Prostate gland (tissue), 2 donors: ENCODE results near the gene ENOX1. TPM values are rescaled to one million over a fixed set of nuclear protein-coding genes. Genes with fewer than 3 reads are reported as not detected.

Source experiments
- DNase-seq: peaks from one replicate; pipeline ENCODE4 v3.0.0-alpha.2; 2019; ENCODE audit warnings: low spot score
- H3K27ac ChIP-seq, 2 donors: fragments of 200-600 bp; sonication (generic); 2 replicates each; pipeline ENCODE4 v1.5.1; 2017 to 2019
- H3K27me3 ChIP-seq: fragments of 200-600 bp; sonication (generic); replicated peaks from 2 replicates; pipeline ENCODE4 v1.5.1; 2019; ENCODE audit not compliant: insufficient read depth
- H3K36me3 ChIP-seq, 2 donors: fragments of 200-600 bp; sonication (generic); 1 replicate in 1 of 2; 2 replicates in 1 of 2; pipeline versions ENCODE4 v1.5.1 to v1.8.1; 2017 to 2019
- H3K4me1 ChIP-seq: fragments of 200-600 bp; sonication (generic); replicated peaks from 2 replicates; pipeline ENCODE4 v1.5.1; 2019
- H3K4me3 ChIP-seq, 2 donors: fragments of 200-600 bp; sonication (generic); 2 replicates each; pipeline ENCODE4 v1.5.1; 2017 to 2019
- H3K9me3 ChIP-seq: fragments of 200-600 bp; sonication (generic); 2 replicates; pipeline ENCODE4 v1.5.1; 2017
- POLR2A ChIP-seq: fragments of 450-650 bp; IDR thresholded peaks from one replicate; pipeline ENCODE4 v1.6.1; 2016; ENCODE audit warnings: antibody characterized with exemption, mild to moderate bottlenecking
- POLR2AphosphoS5 ChIP-seq: sonication (generic); formaldehyde crosslinking; IDR thresholded peaks from one replicate; pipeline ENCODE4 v1.6.1; 2017; ENCODE audit warnings: antibody characterized with exemption
- WGBS: methylation state at CpG from one replicate; pipeline ENCODE4 v1.1.5; 2018; 5-methylcytosine and 5-hydroxymethylcytosine counted together
- intact Hi-C: fragments of 100-400 bp; cut with DNase I; formaldehyde crosslinking; loops from one replicate; pipeline ENCODE4 v1.14.2; 2022
- total RNA-seq, 2 donors: library from RNA; depleted of rRNA; stranded (reverse); fragments of >200 nt; gene quantifications; one replicate each; pipeline ENCODE4 v1.1.0, GENCODE V29; 2016
- TF ChIP-seq, protein P1 (sequence below), 4 experiments: fragments of 200-600 bp in 2 of 4; fragments of 450-650 bp in 2 of 4; sonication (generic) in 2 of 4; IDR thresholded peaks; 1 replicate in 3 of 4; 2 replicates in 1 of 4; pipeline ENCODE4 v1.5.1; 2016 to 2019; ENCODE audit warnings: antibody characterized with exemption in 4 of 4, mild to moderate bottlenecking in 2 of 4, moderate library complexity in 2 of 4

ENOX1 gene
- total RNA-seq, 2 donors from 2014 or later = 4.5 to 5.3 TPM

- no peak overlapping the region for H3K4me3 ChIP-seq
- peaks cover 2% of the 10 kb centered on the region for H3K4me1 ChIP-seq
- no peaks in the 10 kb centered on the region for H3K27me3 ChIP-seq
- no peak for TF ChIP-seq POLR2A
- TF ChIP-seq, protein P1, sequence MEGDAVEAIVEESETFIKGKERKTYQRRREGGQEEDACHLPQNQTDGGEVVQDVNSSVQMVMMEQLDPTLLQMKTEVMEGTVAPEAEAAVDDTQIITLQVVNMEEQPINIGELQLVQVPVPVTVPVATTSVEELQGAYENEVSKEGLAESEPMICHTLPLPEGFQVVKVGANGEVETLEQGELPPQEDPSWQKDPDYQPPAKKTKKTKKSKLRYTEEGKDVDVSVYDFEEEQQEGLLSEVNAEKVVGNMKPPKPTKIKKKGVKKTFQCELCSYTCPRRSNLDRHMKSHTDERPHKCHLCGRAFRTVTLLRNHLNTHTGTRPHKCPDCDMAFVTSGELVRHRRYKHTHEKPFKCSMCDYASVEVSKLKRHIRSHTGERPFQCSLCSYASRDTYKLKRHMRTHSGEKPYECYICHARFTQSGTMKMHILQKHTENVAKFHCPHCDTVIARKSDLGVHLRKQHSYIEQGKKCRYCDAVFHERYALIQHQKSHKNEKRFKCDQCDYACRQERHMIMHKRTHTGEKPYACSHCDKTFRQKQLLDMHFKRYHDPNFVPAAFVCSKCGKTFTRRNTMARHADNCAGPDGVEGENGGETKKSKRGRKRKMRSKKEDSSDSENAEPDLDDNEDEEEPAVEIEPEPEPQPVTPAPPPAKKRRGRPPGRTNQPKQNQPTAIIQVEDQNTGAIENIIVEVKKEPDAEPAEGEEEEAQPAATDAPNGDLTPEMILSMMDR (IDR thresholded peaks at IDR 0.05) = no peak
- no peak for TF ChIP-seq POLR2AphosphoS5
- DNase-seq = no peak
- WGBS = 86% methylated on average over 1 of the region's 1 CpG
- no peak overlapping the region for H3K27ac ChIP-seq
- intact Hi-C loops = no loop called here
- H3K36me3 ChIP-seq = no peaks in the 10 kb centered on the region
- H3K9me3 ChIP-seq = no peaks in the 10 kb centered on the region
These were observed 384.4 kb downstream of the ENOX1 start for GRCh38 chr13:43402380-43402779.

GRCh38 chr13:43401361-43401760, 385.4 kb downstream of the ENOX1 start:
- no peaks in the 10 kb centered on the region for H3K9me3 ChIP-seq
- no peak overlapping the region for H3K4me3 ChIP-seq
- no peak for DNase-seq
- no peaks in the 10 kb centered on the region for H3K27me3 ChIP-seq
- intact Hi-C loops = no loop called here
- no peak overlapping the region for H3K27ac ChIP-seq
- WGBS = 79% methylated on average over 4 of the region's 4 CpGs
- H3K36me3 ChIP-seq = no peaks in the 10 kb centered on the region
- H3K4me1 ChIP-seq = peaks cover 2% of the 10 kb centered on the region
- no peak for TF ChIP-seq POLR2A
- TF ChIP-seq, protein P1 (IDR thresholded peaks at IDR 0.05) = no peak
- TF ChIP-seq POLR2AphosphoS5 = no peak

- no peak for TF ChIP-seq POLR2AphosphoS5
- TF ChIP-seq POLR2A = no peak
- TF ChIP-seq, protein P1 (IDR thresholded peaks at IDR 0.05) = no peak
- Histone ChIP-seq H3K36me3 (no peaks in the 10 kb centered on the region), H3K9me3 (no peaks in the 10 kb centered on the region), H3K27me3 (no peaks in the 10 kb centered on the region), H3K27ac (no peak overlapping the region), H3K4me1 (no peaks in the 10 kb centered on the region), H3K4me3 (no peak overlapping the region)
- 90% methylated on average over 3 of the region's 3 CpGs for WGBS
- DNase-seq = no peak
- intact Hi-C loops = no loop called here
These were observed 389.7 kb downstream of the ENOX1 start for GRCh38 chr13:43397111-43397510.

DNA sequence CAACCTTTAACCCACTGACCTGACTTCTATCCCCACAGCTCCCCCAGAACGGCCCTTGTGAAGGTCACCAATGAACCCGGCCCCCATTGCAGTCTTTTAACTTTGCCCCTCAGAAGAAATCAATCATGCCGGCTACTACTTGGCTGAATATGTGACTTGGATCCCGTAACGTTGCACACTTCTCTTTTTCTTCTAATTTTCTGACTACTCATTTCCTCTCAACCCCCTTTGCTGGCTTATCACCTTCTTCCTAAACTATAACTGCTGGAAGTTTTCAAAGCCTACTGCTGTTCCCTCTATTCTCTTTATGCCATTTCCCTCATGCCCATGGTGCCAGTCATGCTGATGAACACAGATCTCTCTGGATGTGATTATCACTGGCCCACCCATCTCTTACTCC, 395.7 kb downstream of the ENOX1 start:
- Histone ChIP-seq H3K4me3 (no peak overlapping the region), H3K9me3 (no peaks in the 10 kb centered on the region), H3K36me3 (no peaks in the 10 kb centered on the region), H3K4me1 (no peaks in the 10 kb centered on the region), H3K27me3 (no peaks in the 10 kb centered on the region), H3K27ac (no peak overlapping the region)
- no peak for DNase-seq
- WGBS = 84% methylated on average over 5 of the region's 5 CpGs
- intact Hi-C loops = no loop called here
- TF ChIP-seq, protein P1 (IDR thresholded peaks at IDR 0.05) = no peak

DNA sequence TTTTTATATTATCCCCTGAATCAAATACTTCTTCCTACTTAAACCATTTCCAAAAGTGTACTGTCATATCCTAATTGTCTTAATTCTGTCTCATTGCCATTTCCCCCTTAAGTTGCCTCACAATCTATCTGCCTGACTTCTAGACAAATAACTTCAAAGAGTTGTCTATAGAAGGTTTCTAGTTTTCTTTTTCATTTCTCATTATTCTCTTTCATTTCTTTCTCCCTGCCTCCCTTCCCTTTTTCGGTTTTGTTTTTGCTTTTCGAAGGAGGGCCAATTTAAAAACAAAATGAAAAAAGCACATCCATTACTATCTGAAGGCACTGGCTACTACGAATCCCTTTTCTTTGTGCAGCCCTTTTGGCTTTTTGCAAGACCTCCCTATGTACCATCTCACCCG, 396.2 kb downstream of the ENOX1 start:
- intact Hi-C loops = no loop called here
- no peak for TF ChIP-seq POLR2A
- TF ChIP-seq, protein P1 (IDR thresholded peaks at IDR 0.05) = no peak
- TF ChIP-seq POLR2AphosphoS5 = no peak
- H3K9me3 ChIP-seq = no peaks in the 10 kb centered on the region
- no peaks in the 10 kb centered on the region for H3K36me3 ChIP-seq
- no peaks in the 10 kb centered on the region for H3K4me1 ChIP-seq
- H3K4me3 ChIP-seq = no peak overlapping the region
- no peak overlapping the region for H3K27ac ChIP-seq
- 77% methylated on average over 4 of the region's 4 CpGs for WGBS
- H3K27me3 ChIP-seq = no peaks in the 10 kb centered on the region
- DNase-seq = no peak
